ENCODE data around the gene TPRG1L. TPM values are rescaled to one million over a fixed set of nuclear protein-coding genes. Genes with fewer than 3 reads are reported as not detected.
A peak's percentile ranks its signal among the peaks of the same experiment; 100 is the strongest.

Gene TPRG1L
- total RNA-seq, 1 experiment from 2014 or later = 22.5 TPM

DNA sequence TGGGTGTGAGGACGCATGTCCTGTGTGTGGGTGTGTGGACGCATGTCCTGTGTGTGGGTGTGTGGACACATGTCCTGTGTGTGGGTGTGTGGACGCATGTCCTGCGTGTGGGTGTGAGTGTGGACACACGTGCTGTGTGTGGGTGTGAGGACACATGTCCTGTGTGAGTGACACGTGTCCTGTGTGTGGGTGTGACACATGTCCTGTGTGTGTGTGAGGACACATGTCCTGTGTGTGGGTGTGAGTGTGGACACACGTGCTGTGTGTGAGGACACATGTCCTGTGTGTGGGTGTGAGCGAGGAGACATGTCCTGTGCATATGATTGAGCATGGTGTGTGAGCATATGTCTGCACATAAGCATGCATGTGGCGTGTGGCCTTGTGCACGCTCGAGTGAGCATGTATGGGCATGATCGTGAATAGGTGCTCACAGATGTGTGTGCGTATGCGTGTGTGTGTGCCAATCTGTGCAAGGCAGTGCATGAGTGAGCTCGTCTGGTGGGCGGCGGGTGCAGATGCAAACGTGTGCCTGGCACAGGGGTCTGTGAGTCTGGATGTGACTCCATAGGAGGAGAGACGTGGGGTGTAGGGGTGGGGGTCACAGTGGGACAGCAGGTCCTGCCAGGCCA is 38.8 kb upstream of the TPRG1L start:
- CTCF ChIA-PET = interaction anchor here (0.8 kb wide), 1 partner anchor 149 kb away, joined by 5 read pairs; no protein-coding TSS in a partner anchor
- BruUV-seq (replicated peaks) = no TSS peak
- TF ChIP-seq, protein P1, sequence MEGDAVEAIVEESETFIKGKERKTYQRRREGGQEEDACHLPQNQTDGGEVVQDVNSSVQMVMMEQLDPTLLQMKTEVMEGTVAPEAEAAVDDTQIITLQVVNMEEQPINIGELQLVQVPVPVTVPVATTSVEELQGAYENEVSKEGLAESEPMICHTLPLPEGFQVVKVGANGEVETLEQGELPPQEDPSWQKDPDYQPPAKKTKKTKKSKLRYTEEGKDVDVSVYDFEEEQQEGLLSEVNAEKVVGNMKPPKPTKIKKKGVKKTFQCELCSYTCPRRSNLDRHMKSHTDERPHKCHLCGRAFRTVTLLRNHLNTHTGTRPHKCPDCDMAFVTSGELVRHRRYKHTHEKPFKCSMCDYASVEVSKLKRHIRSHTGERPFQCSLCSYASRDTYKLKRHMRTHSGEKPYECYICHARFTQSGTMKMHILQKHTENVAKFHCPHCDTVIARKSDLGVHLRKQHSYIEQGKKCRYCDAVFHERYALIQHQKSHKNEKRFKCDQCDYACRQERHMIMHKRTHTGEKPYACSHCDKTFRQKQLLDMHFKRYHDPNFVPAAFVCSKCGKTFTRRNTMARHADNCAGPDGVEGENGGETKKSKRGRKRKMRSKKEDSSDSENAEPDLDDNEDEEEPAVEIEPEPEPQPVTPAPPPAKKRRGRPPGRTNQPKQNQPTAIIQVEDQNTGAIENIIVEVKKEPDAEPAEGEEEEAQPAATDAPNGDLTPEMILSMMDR (IDR thresholded peaks at IDR 0.05; ENCODE audit: unreplicated experiment) = no peak
- no peak overlapping the region for H3K27ac Mint-ChIP-seq (ENCODE audit: unreplicated experiment)
- H3K9me3 Mint-ChIP-seq (ENCODE audit: low read depth, unreplicated experiment) = no peaks in the 10 kb centered on the region
- intact Hi-C loops (cut with micrococcal nuclease; ENCODE audit: unreplicated experiment) = no loop called here
- no peak overlapping the region for H3K4me3 Mint-ChIP-seq (ENCODE audit: low read depth, unreplicated experiment)
- DNase-seq = no peak
- H3K36me3 Mint-ChIP-seq (ENCODE audit: insufficient read depth, unreplicated experiment) = peaks cover 22% of the 10 kb centered on the region
- H3K4me1 Mint-ChIP-seq (ENCODE audit: low read depth, unreplicated experiment) = peaks cover 15% of the 10 kb centered on the region
- H3K27me3 Mint-ChIP-seq (ENCODE audit: unreplicated experiment) = no peaks in the 10 kb centered on the region

GRCh38 chr1:3586986-3587759 is 37.6 kb upstream of the TPRG1L start:
- Mint-ChIP-seq H3K4me1 (ENCODE audit: low read depth, unreplicated experiment) (peaks cover 15% of the 10 kb centered on the region), H3K27ac (ENCODE audit: unreplicated experiment) (peak overlapping the region; percentile 47), H3K36me3 (ENCODE audit: insufficient read depth, unreplicated experiment) (peaks cover 24% of the 10 kb centered on the region), H3K9me3 (ENCODE audit: low read depth, unreplicated experiment) (no peaks in the 10 kb centered on the region), H3K4me3 (ENCODE audit: low read depth, unreplicated experiment) (no peak overlapping the region), H3K27me3 (ENCODE audit: unreplicated experiment) (no peaks in the 10 kb centered on the region)
- TF ChIP-seq, protein P1 (IDR thresholded peaks at IDR 0.05; ENCODE audit: unreplicated experiment) = no peak
- intact Hi-C loops (cut with micrococcal nuclease; ENCODE audit: unreplicated experiment) = no loop called here
- BruUV-seq (replicated peaks) = no TSS peak
- peak; percentile 20 for DNase-seq
- CTCF ChIA-PET = interaction anchor here (0.6 to 2.3 kb wide), 4 partner anchors 17 to 134 kb away, joined by 3 to 26 read pairs (median 4); no protein-coding TSS in a partner anchor

- CTCF ChIA-PET = interaction anchor here (0.6 to 2.3 kb wide), 4 partner anchors 27 to 115 kb away, joined by 3 to 26 read pairs (median 4); no protein-coding TSS in a partner anchor
- no peaks in the 10 kb centered on the region for H3K9me3 Mint-ChIP-seq (ENCODE audit: low read depth, unreplicated experiment)
- TF ChIP-seq, protein P1 (IDR thresholded peaks at IDR 0.05; ENCODE audit: unreplicated experiment) = no peak
- H3K27me3 Mint-ChIP-seq (ENCODE audit: unreplicated experiment) = no peaks in the 10 kb centered on the region
- intact Hi-C loops (cut with micrococcal nuclease; ENCODE audit: unreplicated experiment) = loop anchor here (2.0 kb wide), 1 partner anchor 26 kb away; no protein-coding TSS in a partner anchor
- H3K4me1 Mint-ChIP-seq (ENCODE audit: low read depth, unreplicated experiment) = peaks cover 15% of the 10 kb centered on the region
- peak; percentile 16 for DNase-seq
- no peak overlapping the region for H3K27ac Mint-ChIP-seq (ENCODE audit: unreplicated experiment)
- H3K36me3 Mint-ChIP-seq (ENCODE audit: insufficient read depth, unreplicated experiment) = peaks cover 22% of the 10 kb centered on the region
- no TSS peak for BruUV-seq (replicated peaks)
- H3K4me3 Mint-ChIP-seq (ENCODE audit: low read depth, unreplicated experiment) = no peak overlapping the region
These were observed 36.4 kb upstream of the TPRG1L start for GRCh38 chr1:3588395-3588794.

GRCh38 chr1:3590139-3590763 is 34.6 kb upstream of the TPRG1L start:
- CTCF ChIA-PET = no interaction called here
- intact Hi-C loops (cut with micrococcal nuclease; ENCODE audit: unreplicated experiment) = no loop called here
- BruUV-seq (replicated peaks) = no TSS peak
- no peak overlapping the region for H3K27ac Mint-ChIP-seq (ENCODE audit: unreplicated experiment)
- TF ChIP-seq, protein P1 (IDR thresholded peaks at IDR 0.05; ENCODE audit: unreplicated experiment) = no peak
- DNase-seq = no peak
- peaks cover 15% of the 10 kb centered on the region for H3K4me1 Mint-ChIP-seq (ENCODE audit: low read depth, unreplicated experiment)
- H3K9me3 Mint-ChIP-seq (ENCODE audit: low read depth, unreplicated experiment) = no peaks in the 10 kb centered on the region
- peaks cover 15% of the 10 kb centered on the region for H3K36me3 Mint-ChIP-seq (ENCODE audit: insufficient read depth, unreplicated experiment)
- H3K27me3 Mint-ChIP-seq (ENCODE audit: unreplicated experiment) = no peaks in the 10 kb centered on the region
- no peak overlapping the region for H3K4me3 Mint-ChIP-seq (ENCODE audit: low read depth, unreplicated experiment)

Measured in Calu3 (cell line).